ENCODE data around the gene PDPR.
"Not testable (repeated sequence)": the region's sequence is repeated elsewhere in the genome, so short reads cannot be mapped to it uniquely, and the experiment has no call there.

PDPR gene

DNA sequence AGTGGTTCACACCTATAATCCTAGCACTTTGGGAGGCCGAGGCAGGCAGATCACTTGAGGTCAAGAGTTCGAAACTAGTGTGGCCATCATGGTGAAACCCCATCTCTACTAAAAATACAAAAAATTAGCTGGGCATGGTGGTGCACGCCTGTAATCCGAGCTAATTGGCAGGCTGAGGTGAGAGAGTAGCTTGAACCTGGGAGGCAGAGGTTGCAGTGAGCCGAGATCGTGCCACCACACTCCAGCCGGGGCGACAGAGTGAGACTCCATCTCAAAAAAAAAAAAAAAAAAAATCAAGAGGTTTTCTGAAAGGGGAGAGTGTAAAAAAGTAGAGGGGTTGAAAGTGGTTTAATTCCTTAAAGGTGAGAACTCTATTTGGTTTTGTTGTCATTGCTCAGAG, 21.7 kb downstream of the PDPR start:
- not testable (repeated sequence) for H3K27me3 ChIP-seq (ENCODE audit: low read depth, low read length); H3K9me3 ChIP-seq (ENCODE audit: control insufficient read depth in 1 of 2, low read length in 2 of 2); H3K27ac ChIP-seq (ENCODE audit: low read length); H3K4me1 ChIP-seq (ENCODE audit: control insufficient read depth in 1 of 2, insufficient read depth in 2 of 2, low read length in 2 of 2); H3K4me3 ChIP-seq (ENCODE audit: low read depth in 1 of 2, low read length in 2 of 2)
- H3K36me3 ChIP-seq (ENCODE audit: control insufficient read depth in 1 of 2, insufficient read depth in 2 of 2, low read length in 2 of 2), result peaks cover 0 to 85% of the 10 kb centered on the region in 2 donors

GRCh38 chr16:70136595-70136994, 22.5 kb downstream of the PDPR start:
- H3K9me3 ChIP-seq (ENCODE audit: control insufficient read depth in 1 of 2, low read length in 2 of 2); H3K27me3 ChIP-seq (ENCODE audit: low read depth, low read length); H3K27ac ChIP-seq (ENCODE audit: low read length); H3K4me3 ChIP-seq (ENCODE audit: low read depth in 1 of 2, low read length in 2 of 2); H3K4me1 ChIP-seq (ENCODE audit: control insufficient read depth in 1 of 2, insufficient read depth in 2 of 2, low read length in 2 of 2): not testable (repeated sequence)
- H3K36me3 ChIP-seq (ENCODE audit: control insufficient read depth in 1 of 2, insufficient read depth in 2 of 2, low read length in 2 of 2), result peaks cover 0 to 86% of the 10 kb centered on the region in 2 donors

DNA sequence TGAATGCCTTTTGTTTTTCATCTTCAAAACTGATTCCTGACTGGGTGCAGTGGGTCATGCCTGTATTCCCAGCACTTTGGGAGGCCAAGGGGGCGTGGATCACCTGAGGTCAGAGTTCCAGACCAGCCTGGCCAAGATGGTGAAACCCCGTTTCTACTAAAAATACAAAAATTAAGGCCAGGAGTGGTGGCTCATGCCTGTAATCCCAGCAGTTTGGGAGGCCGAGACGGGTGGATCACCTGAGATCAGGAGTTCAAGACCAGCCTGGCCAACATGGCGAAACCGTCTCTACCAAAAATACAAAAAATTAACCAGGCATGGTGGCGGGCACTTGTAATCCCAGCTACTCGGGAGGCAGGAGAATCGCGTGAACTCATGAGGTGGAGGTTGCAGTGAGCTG, 28.6 kb downstream of the PDPR start:
- H3K27me3 ChIP-seq (ENCODE audit: low read depth, low read length); H3K27ac ChIP-seq (ENCODE audit: low read length); H3K4me3 ChIP-seq (ENCODE audit: low read depth in 1 of 2, low read length in 2 of 2); H3K9me3 ChIP-seq (ENCODE audit: control insufficient read depth in 1 of 2, low read length in 2 of 2); H3K4me1 ChIP-seq (ENCODE audit: control insufficient read depth in 1 of 2, insufficient read depth in 2 of 2, low read length in 2 of 2): not testable (repeated sequence)
- H3K36me3 ChIP-seq (ENCODE audit: control insufficient read depth in 1 of 2, insufficient read depth in 2 of 2, low read length in 2 of 2), result peaks cover 0 to 72% of the 10 kb centered on the region in 2 donors

DNA sequence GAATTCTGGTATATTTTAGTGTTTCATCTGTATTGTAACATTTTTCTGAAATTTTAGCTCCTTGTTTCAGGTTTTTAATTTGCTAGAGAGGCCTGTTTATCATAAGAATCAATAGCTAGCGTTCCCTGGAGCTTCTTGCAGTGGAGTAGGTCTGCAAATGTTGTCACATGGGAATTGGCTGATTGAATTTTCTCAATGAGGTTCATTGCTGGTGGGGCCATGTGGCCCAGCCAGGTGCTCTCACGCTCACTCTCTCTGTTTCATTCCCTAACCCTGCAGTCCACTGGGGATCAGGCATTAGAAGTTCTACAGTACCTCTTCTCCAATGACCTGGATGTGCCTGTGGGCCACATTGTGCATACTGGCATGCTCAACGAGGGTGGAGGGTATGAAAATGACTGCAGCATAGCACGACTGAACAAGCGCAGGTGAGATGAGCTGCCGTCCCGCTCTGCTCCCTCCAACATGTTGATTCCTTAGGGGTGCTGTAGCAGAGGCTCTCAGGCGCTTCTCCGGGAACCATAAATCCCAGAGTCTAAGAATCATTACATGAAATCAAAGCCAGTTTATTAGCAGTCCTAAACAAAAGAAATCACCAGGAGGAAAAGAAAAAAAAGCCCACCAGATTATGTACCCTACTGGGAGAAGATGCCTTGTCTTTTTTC, 29.2 kb downstream of the PDPR start:
- not testable (repeated sequence) for H3K4me1 ChIP-seq (ENCODE audit: control insufficient read depth in 1 of 2, insufficient read depth in 2 of 2, low read length in 2 of 2); H3K27me3 ChIP-seq (ENCODE audit: low read depth, low read length); H3K9me3 ChIP-seq (ENCODE audit: control insufficient read depth in 1 of 2, low read length in 2 of 2); H3K27ac ChIP-seq (ENCODE audit: low read length); H3K4me3 ChIP-seq (ENCODE audit: low read depth in 1 of 2, low read length in 2 of 2)
- H3K36me3 ChIP-seq (ENCODE audit: control insufficient read depth in 1 of 2, insufficient read depth in 2 of 2, low read length in 2 of 2), result peaks cover 0 to 70% of the 10 kb centered on the region in 2 donors

- H3K27ac ChIP-seq (ENCODE audit: low read length); H3K27me3 ChIP-seq (ENCODE audit: low read depth, low read length); H3K4me1 ChIP-seq (ENCODE audit: control insufficient read depth in 1 of 2, insufficient read depth in 2 of 2, low read length in 2 of 2); H3K9me3 ChIP-seq (ENCODE audit: control insufficient read depth in 1 of 2, low read length in 2 of 2); H3K4me3 ChIP-seq (ENCODE audit: low read depth in 1 of 2, low read length in 2 of 2): not testable (repeated sequence)
- peaks cover 12 to 72% of the 10 kb centered on the region in 2 donors for H3K36me3 ChIP-seq (ENCODE audit: control insufficient read depth in 1 of 2, insufficient read depth in 2 of 2, low read length in 2 of 2)
Measured at GRCh38 chr16:70147853-70148252, 33.7 kb downstream of the PDPR start.

GRCh38 chr16:70148453-70148852, 34.3 kb downstream of the PDPR start:
- not testable (repeated sequence) for H3K27me3 ChIP-seq (ENCODE audit: low read depth, low read length); H3K27ac ChIP-seq (ENCODE audit: low read length); H3K9me3 ChIP-seq (ENCODE audit: control insufficient read depth in 1 of 2, low read length in 2 of 2); H3K4me3 ChIP-seq (ENCODE audit: low read depth in 1 of 2, low read length in 2 of 2); H3K4me1 ChIP-seq (ENCODE audit: control insufficient read depth in 1 of 2, insufficient read depth in 2 of 2, low read length in 2 of 2)
- peaks cover 18 to 72% of the 10 kb centered on the region in 2 donors for H3K36me3 ChIP-seq (ENCODE audit: control insufficient read depth in 1 of 2, insufficient read depth in 2 of 2, low read length in 2 of 2)

- H3K4me1 ChIP-seq (ENCODE audit: control insufficient read depth in 1 of 2, insufficient read depth in 2 of 2, low read length in 2 of 2); H3K27ac ChIP-seq (ENCODE audit: low read length); H3K4me3 ChIP-seq (ENCODE audit: low read depth in 1 of 2, low read length in 2 of 2); H3K9me3 ChIP-seq (ENCODE audit: control insufficient read depth in 1 of 2, low read length in 2 of 2); H3K27me3 ChIP-seq (ENCODE audit: low read depth, low read length): not testable (repeated sequence)
- H3K36me3 ChIP-seq (ENCODE audit: control insufficient read depth in 1 of 2, insufficient read depth in 2 of 2, low read length in 2 of 2), result peaks cover 20 to 72% of the 10 kb centered on the region in 2 donors
Measured at GRCh38 chr16:70149296-70149695, 35.2 kb downstream of the PDPR start.

DNA sequence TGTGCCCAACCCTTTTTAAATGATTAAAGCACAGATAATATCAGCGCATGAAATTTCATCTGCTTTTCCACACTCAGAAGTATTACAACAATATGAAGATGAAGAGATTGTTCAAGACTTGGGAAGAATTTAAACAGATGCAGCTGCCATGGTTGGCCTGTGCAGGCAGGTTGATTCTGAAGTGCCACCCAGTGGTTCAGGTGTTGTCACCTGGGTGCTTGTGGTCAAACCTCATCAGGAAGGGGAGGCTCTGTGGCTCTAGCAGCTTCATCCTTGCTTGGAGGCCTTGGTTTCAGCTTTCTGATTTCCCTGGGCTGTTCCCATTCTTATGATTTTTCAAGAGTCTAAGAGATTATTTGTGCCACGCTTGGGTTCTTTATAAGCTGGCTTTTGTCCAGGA, 37.3 kb downstream of the PDPR start:
- Histone ChIP-seq H3K4me1 (ENCODE audit: control insufficient read depth in 1 of 2, insufficient read depth in 2 of 2, low read length in 2 of 2) (no peaks in the 10 kb centered on the region), H3K27me3 (ENCODE audit: low read depth, low read length) (no peaks in the 10 kb centered on the region), H3K36me3 (ENCODE audit: control insufficient read depth in 1 of 2, insufficient read depth in 2 of 2, low read length in 2 of 2) (peaks cover 26 to 83% of the 10 kb centered on the region in 2 donors), H3K27ac (ENCODE audit: low read length) (no peak overlapping the region), H3K9me3 (ENCODE audit: control insufficient read depth in 1 of 2, low read length in 2 of 2) (no peaks in the 10 kb centered on the region), H3K4me3 (ENCODE audit: low read depth in 1 of 2, low read length in 2 of 2) (no peak overlapping the region)

- Histone ChIP-seq H3K36me3 (ENCODE audit: control insufficient read depth in 1 of 2, insufficient read depth in 2 of 2, low read length in 2 of 2) (peaks cover 32 to 89% of the 10 kb centered on the region in 2 donors), H3K27me3 (ENCODE audit: low read depth, low read length) (no peaks in the 10 kb centered on the region), H3K4me1 (ENCODE audit: control insufficient read depth in 1 of 2, insufficient read depth in 2 of 2, low read length in 2 of 2) (no peaks in the 10 kb centered on the region), H3K9me3 (ENCODE audit: control insufficient read depth in 1 of 2, low read length in 2 of 2) (no peaks in the 10 kb centered on the region), H3K27ac (ENCODE audit: low read length) (no peak overlapping the region), H3K4me3 (ENCODE audit: low read depth in 1 of 2, low read length in 2 of 2) (no peak overlapping the region)
Measured at GRCh38 chr16:70151941-70152509, 37.9 kb downstream of the PDPR start.

- Histone ChIP-seq H3K36me3 (ENCODE audit: control insufficient read depth in 1 of 2, insufficient read depth in 2 of 2, low read length in 2 of 2) (peaks cover 40 to 96% of the 10 kb centered on the region in 2 donors), H3K9me3 (ENCODE audit: control insufficient read depth in 1 of 2, low read length in 2 of 2) (no peaks in the 10 kb centered on the region), H3K4me3 (ENCODE audit: low read depth in 1 of 2, low read length in 2 of 2) (no peak overlapping the region), H3K4me1 (ENCODE audit: control insufficient read depth in 1 of 2, insufficient read depth in 2 of 2, low read length in 2 of 2) (no peaks in the 10 kb centered on the region), H3K27ac (ENCODE audit: low read length) (no peak overlapping the region), H3K27me3 (ENCODE audit: low read depth, low read length) (no peaks in the 10 kb centered on the region)
Measured at GRCh38 chr16:70152578-70153302, 38.6 kb downstream of the PDPR start.

- peaks cover 58 to 98% of the 10 kb centered on the region in 2 donors for H3K36me3 ChIP-seq (ENCODE audit: control insufficient read depth in 1 of 2, insufficient read depth in 2 of 2, low read length in 2 of 2)
- not testable (repeated sequence) for H3K27ac ChIP-seq (ENCODE audit: low read length); H3K9me3 ChIP-seq (ENCODE audit: control insufficient read depth in 1 of 2, low read length in 2 of 2); H3K27me3 ChIP-seq (ENCODE audit: low read depth, low read length); H3K4me3 ChIP-seq (ENCODE audit: low read depth in 1 of 2, low read length in 2 of 2); H3K4me1 ChIP-seq (ENCODE audit: control insufficient read depth in 1 of 2, insufficient read depth in 2 of 2, low read length in 2 of 2)
Measured at GRCh38 chr16:70154736-70155135, 40.6 kb downstream of the PDPR start.
